Spleen (tissue), 7 donors: Measurements from ENCODE around the gene MRM1.

Experiments
- POLR2A ChIP-seq, 3 donors: fragments of 450-650 bp; IDR thresholded peaks; one replicate each; pipeline ENCODE4 v1.5.1; 2017; ENCODE audit warnings: antibody characterized with exemption in 3 of 3, mild to moderate bottlenecking in 1 of 3
- TF ChIP-seq, protein P1 (sequence below), 11 experiments: fragments of 200-600 bp in 7 of 11; fragments of 450-650 bp in 4 of 11; sonication (generic) in 4 of 11; IDR thresholded peaks in 8 of 11; conservative IDR thresholded peaks in 3 of 11; 1 replicate in 7 of 11; 2 replicates in 4 of 11; pipeline versions ENCODE4 v1.4.0 to v1.8.0; 2016 to 2021; ENCODE audit warnings: antibody characterized with exemption in 11 of 11, inconsistent platforms in 4 of 11, mild to moderate bottlenecking in 1 of 11
- donor health status: DM: no; HTN: no; CAD: no; lungs with moderate emphysema.
- donor health status: DM: no; HTN: no; CAD: no.
- donor health status: DM: no; HTN: no; CAD: no.

DNA sequence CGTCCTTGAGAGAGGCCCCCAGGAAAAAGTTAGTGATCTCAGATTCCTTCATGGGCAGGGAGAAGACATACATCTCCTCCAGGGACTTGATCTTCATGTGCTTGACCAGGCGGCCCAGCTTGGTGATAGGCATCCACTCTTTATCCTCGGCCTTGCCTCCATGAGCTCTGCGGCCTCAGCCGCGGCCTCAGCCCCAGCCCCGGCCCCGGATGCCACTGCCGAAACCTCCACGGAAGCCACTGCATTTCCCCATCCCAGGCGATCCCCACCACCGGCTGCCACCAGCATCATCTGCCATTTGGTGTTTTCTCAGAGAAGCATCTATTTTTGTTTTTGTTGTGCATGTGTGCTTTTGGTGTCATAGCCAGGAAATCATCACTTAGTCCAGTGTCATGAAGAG lies 26.4 kb upstream of the MRM1 start:
- TF ChIP-seq, protein P1, sequence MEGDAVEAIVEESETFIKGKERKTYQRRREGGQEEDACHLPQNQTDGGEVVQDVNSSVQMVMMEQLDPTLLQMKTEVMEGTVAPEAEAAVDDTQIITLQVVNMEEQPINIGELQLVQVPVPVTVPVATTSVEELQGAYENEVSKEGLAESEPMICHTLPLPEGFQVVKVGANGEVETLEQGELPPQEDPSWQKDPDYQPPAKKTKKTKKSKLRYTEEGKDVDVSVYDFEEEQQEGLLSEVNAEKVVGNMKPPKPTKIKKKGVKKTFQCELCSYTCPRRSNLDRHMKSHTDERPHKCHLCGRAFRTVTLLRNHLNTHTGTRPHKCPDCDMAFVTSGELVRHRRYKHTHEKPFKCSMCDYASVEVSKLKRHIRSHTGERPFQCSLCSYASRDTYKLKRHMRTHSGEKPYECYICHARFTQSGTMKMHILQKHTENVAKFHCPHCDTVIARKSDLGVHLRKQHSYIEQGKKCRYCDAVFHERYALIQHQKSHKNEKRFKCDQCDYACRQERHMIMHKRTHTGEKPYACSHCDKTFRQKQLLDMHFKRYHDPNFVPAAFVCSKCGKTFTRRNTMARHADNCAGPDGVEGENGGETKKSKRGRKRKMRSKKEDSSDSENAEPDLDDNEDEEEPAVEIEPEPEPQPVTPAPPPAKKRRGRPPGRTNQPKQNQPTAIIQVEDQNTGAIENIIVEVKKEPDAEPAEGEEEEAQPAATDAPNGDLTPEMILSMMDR (IDR thresholded peaks at IDR 0.05 in 8 of 11, conservative IDR thresholded peaks at IDR 0.05 in 3 of 11), result no peak
- no peak for TF ChIP-seq POLR2A (IDR thresholded peaks at IDR 0.05)
